IPS DF 6.9 (cell line): ENCODE results near the gene SPPL2B.

Source experiments
- DNase-seq: peaks from one replicate; pipeline ENCODE4 v3.0.0-alpha.2; 2013; ENCODE audit warnings: low read depth, low spot score
- H3K27ac ChIP-seq: one replicate; pipeline ENCODE4 v1.5.1; 2013; ENCODE audit warnings: low read length, control low read depth
- H3K27me3 ChIP-seq: 2 replicates; pipeline ENCODE4 v1.6.1; 2013; ENCODE audit warnings: mild to moderate bottlenecking, low read length; ENCODE audit not compliant: control insufficient read depth, insufficient read depth
- H3K36me3 ChIP-seq: 2 replicates; pipeline ENCODE4 v1.6.1; 2013; ENCODE audit warnings: low read length; ENCODE audit not compliant: control insufficient read depth, insufficient read depth
- H3K4me1 ChIP-seq: 2 replicates; pipeline ENCODE4 v1.6.1; 2013; ENCODE audit warnings: low read length; ENCODE audit not compliant: control insufficient read depth, insufficient read depth
- H3K4me3 ChIP-seq: 2 replicates; pipeline ENCODE4 v1.5.1; 2013; ENCODE audit warnings: mild to moderate bottlenecking, low read length
- H3K9me3 ChIP-seq: 2 replicates; pipeline ENCODE4 v1.6.1; 2013; ENCODE audit warnings: low read length, inconsistent platforms; ENCODE audit not compliant: control insufficient read depth, insufficient read depth
- WGBS: extraction: QIAGEN DNeasy Blood & Tissue Kit; methylation state at CpG from one replicate; pipeline ENCODE4 v1.1.7; 2013; ENCODE audit warnings: mixed read lengths, missing lambda C conversion rate; ENCODE audit not compliant: insufficient read length, insufficient coverage; 5-methylcytosine and 5-hydroxymethylcytosine counted together

The SPPL2B gene

GRCh38 chr19:2302319-2303210 is 25.9 kb upstream of the SPPL2B start:
- WGBS: no CpG with 5 or more reads among the region's 62 CpGs

DNA sequence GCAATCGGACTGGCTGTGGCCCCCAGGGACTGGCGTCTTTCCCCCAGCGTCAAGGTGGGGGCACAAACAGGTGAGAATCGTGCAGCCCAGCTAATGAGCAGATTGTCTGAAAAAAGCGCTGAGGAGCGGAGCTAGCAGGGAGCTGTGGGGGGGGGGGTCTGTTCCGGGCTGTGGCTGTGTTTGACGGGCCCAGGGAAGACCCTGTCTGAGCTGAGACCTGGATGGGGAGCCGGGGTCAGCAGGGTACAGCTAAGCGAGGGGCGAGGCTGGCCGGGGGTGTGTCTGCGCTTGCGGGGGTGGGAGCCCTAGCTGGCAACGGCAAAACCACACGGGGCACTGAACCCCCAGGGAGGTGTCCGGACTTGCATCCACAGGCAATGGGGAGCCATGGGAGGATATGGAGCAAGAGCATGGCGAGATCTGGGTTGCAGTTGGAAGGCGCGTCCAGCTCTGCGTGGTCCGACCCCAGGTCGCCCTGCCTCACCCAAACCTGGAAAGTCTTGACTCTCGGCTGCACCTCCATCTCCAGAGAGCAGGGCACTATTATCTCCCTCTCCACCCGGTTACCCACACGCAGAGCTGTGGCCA is 25.2 kb upstream of the SPPL2B start:
- no peak overlapping the region for H3K4me3 ChIP-seq
- no peaks in the 10 kb centered on the region for H3K9me3 ChIP-seq
- peaks cover 3% of the 10 kb centered on the region for H3K27me3 ChIP-seq
- WGBS: no CpG with 5 or more reads among the region's 26 CpGs
- no peaks in the 10 kb centered on the region; the same call in 1 of the 2 replicates for H3K36me3 ChIP-seq
- no peak overlapping the region for H3K27ac ChIP-seq
- peaks cover 7% of the 10 kb centered on the region for H3K4me1 ChIP-seq
- no peak for DNase-seq

More at GRCh38 chr19:2302319-2303210, 25.9 kb upstream of the SPPL2B start:
- Histone ChIP-seq H3K4me3 (no peak overlapping the region; the same call in 1 of the 2 replicates), H3K36me3 (no peaks in the 10 kb centered on the region; the same call in 1 of the 2 replicates), H3K9me3 (no peaks in the 10 kb centered on the region), H3K27me3 (peaks cover 1% of the 10 kb centered on the region; the same call in 1 of the 2 replicates), H3K27ac (no peak overlapping the region), H3K4me1 (peaks cover 6% of the 10 kb centered on the region; the same call in 1 of the 2 replicates)
- DNase-seq: no peak

DNA sequence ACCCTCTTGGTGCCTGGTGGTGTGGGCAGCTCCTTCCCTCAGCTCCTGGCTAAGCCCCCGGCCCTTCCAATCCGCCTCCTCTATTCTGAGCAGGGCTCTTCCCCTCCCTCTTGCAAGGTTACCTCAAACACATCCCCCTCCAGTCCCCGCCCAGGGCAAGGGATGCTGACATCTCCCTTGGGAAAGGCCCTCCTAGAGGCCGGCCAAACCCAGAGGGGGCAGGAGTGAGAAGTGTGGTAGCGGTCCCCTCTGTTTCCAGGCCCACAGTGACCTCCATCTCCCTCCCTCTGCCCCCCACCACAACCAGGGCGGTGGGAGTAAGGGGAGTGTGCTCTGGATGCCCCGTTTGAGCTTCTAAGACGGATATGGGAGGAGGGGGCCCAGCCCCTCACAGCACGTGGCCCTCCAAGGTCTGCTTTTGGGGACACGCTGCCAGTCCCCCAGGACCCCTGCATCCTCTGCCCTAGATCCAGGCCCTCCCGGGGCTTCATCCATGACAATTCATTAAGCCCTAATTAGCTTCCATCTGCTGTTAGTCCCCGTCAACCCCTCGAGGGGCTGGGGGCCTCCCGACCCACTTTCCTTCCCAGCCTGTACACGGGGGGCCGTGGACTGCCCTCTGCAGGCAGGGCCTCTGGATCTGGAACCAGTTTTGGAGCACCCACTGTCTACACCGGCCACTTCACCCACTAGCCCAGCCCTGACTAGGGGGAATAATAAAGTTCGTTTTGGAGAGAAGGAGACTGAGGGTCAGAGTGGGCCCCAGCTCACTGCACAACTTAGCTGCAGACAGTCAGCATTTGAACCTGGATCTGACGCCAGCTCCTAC is 22.8 kb upstream of the SPPL2B start:
- DNase-seq: no peak
- Histone ChIP-seq H3K4me3 (no peak overlapping the region), H3K4me1 (peaks cover 8% of the 10 kb centered on the region), H3K9me3 (no peaks in the 10 kb centered on the region), H3K27me3 (peaks cover 4% of the 10 kb centered on the region), H3K36me3 (no peaks in the 10 kb centered on the region; the same call in 1 of the 2 replicates), H3K27ac (no peak overlapping the region)
- WGBS: no CpG with 5 or more reads among the region's 19 CpGs

GRCh38 chr19:2306281-2306806 is 22.1 kb upstream of the SPPL2B start:
- Histone ChIP-seq H3K36me3 (no peaks in the 10 kb centered on the region; the same call in 1 of the 2 replicates), H3K4me3 (no peak overlapping the region), H3K4me1 (peaks cover 7% of the 10 kb centered on the region), H3K9me3 (no peaks in the 10 kb centered on the region), H3K27me3 (peaks cover 4% of the 10 kb centered on the region), H3K27ac (no peak overlapping the region)
- WGBS: no CpG with 5 or more reads among the region's 19 CpGs
- no peak for DNase-seq

DNA sequence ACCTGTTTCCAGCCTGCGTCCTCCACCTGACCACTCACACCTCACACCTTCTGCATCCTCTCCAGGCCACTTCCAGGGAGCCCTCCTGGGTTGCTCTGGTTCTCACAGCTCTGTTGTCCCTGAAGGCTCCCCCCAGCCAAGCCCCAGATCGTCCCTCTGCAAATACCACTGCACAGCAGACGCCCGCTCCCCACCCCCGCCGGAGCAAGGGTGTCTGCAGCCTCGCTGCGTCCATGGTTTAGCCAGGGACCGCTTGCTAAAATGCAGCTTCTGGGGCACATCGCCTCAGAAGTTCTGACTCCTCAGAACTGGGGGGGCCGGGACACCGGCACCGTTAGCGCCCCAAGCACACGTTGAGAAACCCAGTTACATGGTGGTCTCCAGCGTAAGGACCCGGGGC is 21.5 kb upstream of the SPPL2B start:
- no peak for DNase-seq
- Histone ChIP-seq H3K9me3 (no peaks in the 10 kb centered on the region), H3K4me3 (no peak overlapping the region), H3K27ac (no peak overlapping the region), H3K36me3 (no peaks in the 10 kb centered on the region; the same call in 1 of the 2 replicates), H3K4me1 (peaks cover 7% of the 10 kb centered on the region), H3K27me3 (peaks cover 3% of the 10 kb centered on the region)
- no CpG with 5 or more reads among the region's 17 CpGs for WGBS

DNA sequence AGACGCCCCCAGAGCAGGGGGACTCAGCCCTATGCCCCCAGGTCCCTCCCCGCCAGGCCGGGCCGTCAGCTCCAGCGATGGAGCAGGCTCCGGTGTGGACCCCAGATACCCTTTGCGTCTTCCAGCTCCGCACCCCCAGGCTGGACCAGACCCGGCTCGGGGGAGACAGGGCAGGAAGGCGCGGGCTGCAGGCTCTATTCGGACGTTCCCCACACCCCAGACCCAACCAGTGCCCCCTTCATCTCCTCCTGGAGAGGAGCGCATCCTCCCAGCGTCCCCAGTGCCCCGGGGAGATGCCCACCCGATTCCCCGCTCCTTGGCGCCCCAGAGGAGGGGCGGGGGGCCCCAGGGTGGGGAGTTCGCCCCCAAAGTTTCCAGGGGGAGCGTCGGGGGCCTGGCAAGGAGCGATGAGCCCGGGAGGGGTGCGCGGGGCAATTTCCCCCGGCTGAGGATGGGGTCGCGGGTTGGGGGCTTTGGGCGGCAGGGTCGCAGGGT is 20.9 kb upstream of the SPPL2B start:
- Histone ChIP-seq H3K27ac (no peak overlapping the region), H3K9me3 (no peaks in the 10 kb centered on the region), H3K4me1 (peaks cover 4% of the 10 kb centered on the region), H3K27me3 (peaks cover 3% of the 10 kb centered on the region), H3K4me3 (peak overlapping the region; percentile 20; the same call in 1 of the 2 replicates), H3K36me3 (no peaks in the 10 kb centered on the region; the same call in 1 of the 2 replicates)
- WGBS: no CpG with 5 or more reads among the region's 33 CpGs
- DNase-seq: no peak

- peak within 1 kb of the TSS; percentile 31; the same call in 1 of the 2 replicates for H3K4me3 ChIP-seq
- H3K9me3 ChIP-seq: no peaks in the 10 kb centered on the region
- no peaks in the 10 kb centered on the region; the same call in 1 of the 2 replicates for H3K36me3 ChIP-seq
- H3K27ac ChIP-seq: no peak within 1 kb of the TSS
- no CpG with 5 or more reads among the region's 63 CpGs for WGBS
- no peak for DNase-seq
- H3K4me1 ChIP-seq: peaks cover 2% of the 10 kb centered on the region
- peaks cover 3% of the 10 kb centered on the region for H3K27me3 ChIP-seq
Observed at GRCh38 chr19:2308114-2308556, 20.3 kb upstream of the SPPL2B start, which contains the start of gene LINGO3. TSS of gene LINGO3 (minus strand) at chr19:2308154. CDS start at chr19:2291776, 16,378 bp downstream.

- H3K4me3 ChIP-seq: no peak overlapping the region
- no CpG with 5 or more reads among the region's 17 CpGs for WGBS
- no peak for DNase-seq
- H3K4me1 ChIP-seq: peaks cover 2% of the 10 kb centered on the region
- H3K36me3 ChIP-seq: no peaks in the 10 kb centered on the region; the same call in 1 of the 2 replicates
- H3K27me3 ChIP-seq: peaks cover 3% of the 10 kb centered on the region
- no peaks in the 10 kb centered on the region for H3K9me3 ChIP-seq
- no peak overlapping the region for H3K27ac ChIP-seq
Observed at GRCh38 chr19:2309734-2310362, 18.6 kb upstream of the SPPL2B start.

GRCh38 chr19:2311093-2311492 is 17.4 kb upstream of the SPPL2B start:
- Histone ChIP-seq H3K36me3 (no peaks in the 10 kb centered on the region; the same call in 1 of the 2 replicates), H3K27me3 (peaks cover 3% of the 10 kb centered on the region), H3K9me3 (no peaks in the 10 kb centered on the region), H3K4me3 (no peak overlapping the region), H3K4me1 (peaks cover 2% of the 10 kb centered on the region), H3K27ac (no peak overlapping the region)
- no CpG with 5 or more reads among the region's 4 CpGs for WGBS
- DNase-seq: no peak
